Left renal cortex interstitium (tissue), 4 donors: ENCODE data around the gene TMEM101. TPM values are rescaled to one million over a fixed set of nuclear protein-coding genes. Genes with fewer than 3 reads are reported as not detected.
"Not testable (repeated sequence)": the region's sequence is repeated elsewhere in the genome, so short reads cannot be mapped to it uniquely, and the experiment has no call there.

Source experiments
- DNase-seq, 4 donors: peaks; one replicate each; pipeline ENCODE4 v3.0.0-alpha.2; 2013; ENCODE audit warnings: low read depth in 4 of 4, low spot score in 2 of 4, missing footprints in 1 of 4
- polyA plus RNA-seq, 4 donors: library from polyadenylated mRNA; unstranded; fragments of 120-200 nt; gene quantifications; one replicate each; pipeline ENCODE4 v1.2.1, GENCODE V29; 2013; ENCODE audit not compliant: insufficient read length in 4 of 4

TMEM101 gene
- polyA plus RNA-seq, 4 donors: 40.7 to 48.5 (median 46.9) TPM

- no peak for DNase-seq
Measured at GRCh38 chr17:44001461-44001920, 13.3 kb downstream of the TMEM101 start.

DNA sequence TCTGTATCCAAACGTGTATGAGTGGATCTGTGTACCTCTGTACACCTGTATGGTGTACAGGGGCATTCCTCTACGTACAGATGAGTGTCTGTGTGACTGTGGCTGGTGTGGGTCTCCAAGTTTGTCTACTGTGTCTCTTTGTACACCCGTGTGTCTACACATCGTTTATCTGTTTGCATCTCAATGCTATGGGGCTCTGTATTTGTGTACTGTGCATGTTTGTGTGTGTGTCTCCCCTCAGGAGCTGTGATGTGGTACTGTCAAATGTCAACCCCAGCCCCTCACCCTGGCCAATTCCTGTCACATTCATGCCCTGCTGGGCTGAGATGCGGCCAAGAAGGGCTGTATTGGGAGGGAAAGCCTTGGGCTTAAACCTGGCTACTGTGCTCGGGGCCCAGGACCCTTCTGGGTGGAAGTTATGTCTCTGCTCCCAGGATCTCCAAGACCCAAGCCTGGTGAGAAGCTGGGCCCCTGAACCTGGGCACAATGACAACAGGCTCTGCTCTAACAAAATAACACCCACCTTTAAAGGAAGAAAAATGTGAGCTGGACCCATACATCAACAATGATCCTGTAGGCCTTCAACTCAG is 13.8 kb downstream of the TMEM101 start:
- no peak for DNase-seq

GRCh38 chr17:44000141-44000860 is 14.5 kb downstream of the TMEM101 start:
- no peak for DNase-seq

DNA sequence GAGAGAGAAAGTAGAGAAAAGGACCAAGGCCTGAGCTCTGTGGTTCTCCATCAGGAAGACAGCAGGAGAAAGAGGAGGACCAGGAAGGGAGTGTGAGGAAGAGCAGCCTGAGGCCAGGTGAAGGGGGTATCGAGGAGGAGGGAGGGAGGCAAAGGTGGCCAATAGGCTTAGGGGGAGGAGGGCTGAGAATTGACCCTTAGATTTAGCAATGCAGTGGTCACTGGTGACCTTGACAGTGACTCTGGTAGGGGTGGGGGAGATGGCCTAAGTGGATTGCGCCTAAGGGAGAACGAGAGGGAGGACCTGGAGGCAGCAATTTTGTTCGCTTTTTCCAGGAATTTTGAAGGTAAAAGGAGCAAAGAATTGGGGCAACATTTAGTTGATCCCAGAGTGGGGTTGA is 15.7 kb downstream of the TMEM101 start:
- DNase-seq: no peak

- DNase-seq: no peak
Measured at GRCh38 chr17:43998552-43998951, 16.2 kb downstream of the TMEM101 start.

- DNase-seq: not testable (repeated sequence)
Measured at GRCh38 chr17:43997180-43997579, 17.6 kb downstream of the TMEM101 start.

DNA sequence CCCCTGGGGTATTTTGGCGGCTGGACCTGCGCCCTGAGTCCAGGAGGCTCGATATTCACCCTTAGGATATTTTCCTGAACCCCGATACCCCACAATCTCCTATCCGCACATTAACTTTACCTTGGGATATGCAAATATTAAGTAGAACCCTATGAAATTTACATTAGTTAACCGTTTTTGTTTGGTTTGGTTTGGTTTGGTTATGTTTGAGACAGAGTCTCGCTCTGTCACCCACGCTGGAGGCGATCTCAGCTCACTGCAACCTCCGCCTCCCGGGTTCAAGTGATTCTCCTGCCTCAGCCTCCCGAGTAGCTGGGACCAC is 19.7 kb downstream of the TMEM101 start:
- no peak for DNase-seq

- DNase-seq: no peak
Measured at GRCh38 chr17:43994272-43995149, 20.3 kb downstream of the TMEM101 start.

DNA sequence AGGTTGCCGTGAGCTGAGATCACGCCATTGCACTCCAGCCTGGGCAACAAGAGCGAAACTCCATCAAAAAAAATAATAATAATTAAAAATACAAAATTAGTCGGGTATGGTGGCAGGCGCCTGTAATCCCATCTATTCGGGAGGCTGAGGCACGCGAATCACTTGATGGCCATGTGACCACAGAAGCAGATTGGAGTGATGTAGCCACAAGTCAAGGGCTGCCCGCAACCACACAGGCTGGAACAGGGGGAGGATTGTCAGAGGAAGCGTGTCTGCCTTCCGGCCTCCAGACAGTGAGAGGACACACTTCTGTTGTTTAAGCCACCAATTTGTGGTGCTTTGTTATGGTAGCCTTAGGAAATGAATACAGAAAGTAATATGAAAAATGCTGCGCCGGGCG is 22.1 kb downstream of the TMEM101 start:
- no peak for DNase-seq

GRCh38 chr17:43988301-43988700 is 26.5 kb downstream of the TMEM101 start:
- DNase-seq: no peak

GRCh38 chr17:43987131-43988021 is 27.4 kb downstream of the TMEM101 start:
- no peak for DNase-seq

DNA sequence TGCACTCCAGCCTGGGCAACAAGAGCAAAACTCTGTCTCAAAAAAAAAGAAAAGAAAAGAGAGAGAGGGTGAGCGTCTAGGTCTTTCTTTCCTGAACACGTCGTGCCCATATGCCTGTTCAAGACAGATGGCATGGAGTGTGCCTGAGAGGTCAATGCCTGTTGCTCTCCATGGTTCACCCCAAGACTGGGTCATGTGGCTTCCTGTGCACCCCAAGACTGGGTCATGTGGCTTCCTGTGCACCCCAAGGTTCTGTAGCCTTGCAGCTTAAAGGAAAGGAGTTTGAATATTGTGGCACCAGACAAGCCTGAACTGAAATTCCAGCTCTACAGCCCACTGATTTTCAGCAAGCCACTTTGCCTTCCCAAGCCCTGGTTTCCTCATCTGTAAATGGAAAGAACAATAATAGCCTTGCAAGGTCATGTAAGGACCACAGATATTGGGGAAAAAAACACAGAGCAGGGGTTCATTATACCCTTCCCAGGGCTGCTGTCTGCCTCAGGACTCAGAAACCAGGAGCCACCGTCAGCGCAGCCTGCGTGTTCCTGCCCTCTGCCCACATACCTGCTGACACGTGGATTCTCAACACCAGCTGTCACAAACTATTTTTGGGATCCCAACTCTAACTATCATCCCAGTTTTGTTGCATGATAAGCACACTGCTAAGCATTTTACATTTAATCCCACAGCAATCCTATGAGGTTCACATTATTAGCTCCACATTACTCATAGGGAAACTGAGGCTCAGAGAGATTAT is 28.4 kb downstream of the TMEM101 start:
- no peak for DNase-seq

GRCh38 chr17:43984521-43984920 is 30.2 kb downstream of the TMEM101 start:
- DNase-seq: no peak

DNA sequence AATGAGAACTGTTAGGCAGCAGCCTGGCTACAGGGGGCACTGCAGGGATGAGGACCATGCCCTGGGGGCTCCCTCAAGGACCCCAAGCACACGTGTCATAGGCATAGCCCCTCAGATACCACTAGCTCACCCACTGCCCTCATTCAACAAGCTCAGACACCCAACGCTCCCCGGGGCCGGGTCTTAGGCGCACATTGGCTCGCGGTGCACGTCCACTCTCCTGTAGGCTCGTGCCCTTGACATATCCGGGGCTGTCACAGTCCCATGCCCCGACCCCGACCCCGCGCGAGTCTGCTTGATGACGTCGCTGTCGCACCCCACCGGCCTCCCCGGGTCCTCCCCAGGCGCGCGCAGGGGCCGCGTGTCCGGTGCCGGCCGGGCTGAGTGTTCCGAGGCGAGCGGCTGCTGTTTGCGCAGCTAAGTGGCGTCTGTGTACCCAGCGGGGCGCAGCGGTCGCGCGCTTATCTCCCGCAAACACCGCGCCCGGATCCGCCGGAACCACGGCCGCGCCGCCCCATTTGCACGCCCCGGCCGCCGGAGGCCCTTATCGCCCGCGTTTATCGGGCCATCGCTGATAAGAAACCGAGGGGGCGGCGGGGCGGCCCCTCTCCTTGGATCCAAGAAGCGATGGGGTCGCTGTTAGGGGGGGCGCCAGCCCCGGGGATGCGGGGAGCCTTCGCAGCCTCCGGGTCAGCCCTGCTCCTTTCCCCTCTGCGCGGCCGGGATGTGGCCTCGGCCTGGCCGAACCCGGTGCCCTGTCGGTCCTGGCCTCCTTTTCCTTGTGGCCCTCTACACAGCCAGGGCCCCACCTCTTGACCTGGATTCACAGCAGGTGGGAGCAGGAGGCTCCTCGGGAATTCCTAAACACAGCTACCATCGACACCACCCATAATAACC is 31.0 kb downstream of the TMEM101 start:
- DNase-seq: no peak

DNA sequence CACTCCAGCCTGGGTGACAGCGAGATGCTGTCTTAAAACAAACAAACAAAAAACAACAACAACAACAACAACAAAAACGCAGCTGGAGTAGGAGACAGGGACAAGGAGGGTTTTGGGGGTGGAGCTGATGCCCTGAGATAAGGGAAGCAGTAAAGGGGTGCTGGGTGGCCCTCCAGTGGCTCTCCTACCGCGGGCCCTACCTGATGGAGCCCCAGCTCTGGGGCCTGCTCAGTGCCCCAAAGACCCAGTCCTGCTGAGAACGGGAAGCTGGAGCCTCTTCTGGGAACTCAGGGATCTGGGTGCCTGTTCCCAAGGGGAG is 31.6 kb downstream of the TMEM101 start:
- DNase-seq: no peak

DNA sequence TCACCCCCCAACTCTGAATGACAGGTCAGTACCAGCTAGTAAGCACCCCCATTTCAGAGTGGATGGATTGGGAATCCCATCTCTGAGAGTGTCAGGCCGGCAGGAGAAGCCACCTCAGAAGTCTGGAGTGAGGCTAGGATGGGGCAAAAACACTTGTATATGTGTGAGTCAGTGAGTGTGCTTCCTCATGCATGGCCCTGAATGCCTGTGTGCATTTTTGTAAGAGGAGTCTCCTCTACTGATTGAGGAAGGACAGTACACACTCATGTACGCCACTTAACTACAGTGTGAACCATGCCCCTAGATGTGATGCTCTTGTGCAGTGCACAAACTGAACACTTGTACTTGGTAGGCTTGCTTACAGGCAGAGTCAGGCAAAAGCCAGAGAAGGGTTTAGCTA is 32.6 kb downstream of the TMEM101 start:
- no peak for DNase-seq

DNA sequence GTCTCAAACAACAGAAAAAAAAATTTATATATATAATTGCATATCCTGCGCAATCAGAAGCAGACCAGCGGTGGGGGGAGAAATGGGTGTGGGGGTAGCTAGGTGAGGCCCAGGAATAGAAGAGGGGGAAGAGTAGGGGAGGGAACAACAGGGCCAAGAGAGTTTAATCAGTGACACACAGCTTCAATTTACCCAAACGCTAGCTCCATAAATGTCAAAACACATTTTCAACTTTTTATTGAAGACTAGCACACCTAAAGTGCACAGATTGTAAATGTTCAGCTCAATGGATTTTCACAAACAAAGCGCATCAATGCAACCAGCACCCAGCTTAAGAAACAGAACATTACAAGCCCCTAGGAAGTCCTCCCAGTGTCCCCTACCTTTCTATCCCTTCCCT is 35.1 kb downstream of the TMEM101 start:
- no peak for DNase-seq

DNA sequence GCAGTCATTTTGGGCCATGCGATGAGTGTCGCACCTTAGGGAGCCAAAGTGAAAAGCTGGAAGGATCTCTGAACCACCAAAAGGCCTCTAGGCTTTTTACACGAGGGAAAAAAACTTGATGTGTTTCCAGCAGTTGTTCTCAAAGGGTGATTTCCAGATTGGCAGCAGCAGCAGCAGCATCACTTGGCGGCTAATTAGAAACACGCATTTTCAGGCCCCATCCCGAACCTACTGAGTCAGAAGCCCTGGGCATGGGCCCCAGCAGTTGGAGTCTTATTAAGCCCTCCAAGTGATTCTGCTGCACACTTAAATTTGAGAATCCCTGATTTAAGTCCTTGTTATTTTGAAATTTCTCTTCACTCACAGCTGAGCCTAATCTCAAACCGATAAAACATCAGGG is 35.8 kb downstream of the TMEM101 start:
- DNase-seq: no peak

DNA sequence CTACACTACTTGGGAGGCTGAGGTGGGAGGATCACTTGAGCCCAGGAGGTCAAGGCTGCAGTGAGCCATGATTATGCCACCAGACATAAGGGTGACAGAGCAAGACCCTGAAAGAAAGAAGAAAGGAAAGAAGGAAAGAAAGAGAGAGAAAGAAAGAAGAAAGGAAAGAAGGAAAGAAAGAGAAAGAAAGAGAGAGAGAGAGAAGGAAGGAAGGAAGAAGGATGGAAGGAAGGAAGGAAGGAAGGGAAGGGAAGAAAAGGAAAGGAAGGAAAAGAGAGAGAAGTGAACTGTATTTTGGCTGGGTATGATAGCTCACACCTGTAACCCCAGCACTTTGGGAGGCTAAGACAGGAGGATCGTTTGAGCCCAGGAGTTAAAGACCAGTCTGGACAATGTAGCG is 36.7 kb downstream of the TMEM101 start:
- DNase-seq: no peak
